ENCODE measurements around the gene CACNB4. TPM values are rescaled to one million over a fixed set of nuclear protein-coding genes. Genes with fewer than 3 reads are reported as not detected.

Gene CACNB4
- total RNA-seq, 2 donors from 2014 or later = 0.93 to 0.95 TPM

DNA sequence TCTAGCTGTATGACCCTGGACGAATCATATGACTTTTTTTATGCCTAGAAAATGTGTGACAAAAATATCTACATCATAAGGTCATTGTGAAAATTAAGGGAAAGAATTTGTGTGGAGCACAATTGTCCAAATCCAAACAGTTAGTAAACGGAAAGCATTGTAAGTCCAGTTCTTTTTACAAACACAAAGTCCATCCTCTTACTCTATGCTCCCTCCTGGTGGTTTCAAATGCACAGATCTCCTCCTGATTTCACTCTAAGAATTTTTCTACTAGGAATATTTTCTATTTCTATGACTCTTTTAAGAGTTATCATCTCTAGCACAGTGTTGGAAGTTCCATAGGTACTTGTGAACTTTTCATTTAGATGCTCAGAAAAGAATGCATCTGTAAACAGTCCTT lies 145.4 kb downstream of the CACNB4 start:
- H3K36me3 Mint-ChIP-seq (ENCODE audit: low read depth) = no peaks in the 10 kb centered on the region
- no peaks in the 10 kb centered on the region for H3K9me3 Mint-ChIP-seq
- Histone ChIP-seq H3K9ac (ENCODE audit: extremely low read depth, low read length, poor library complexity, severe bottlenecking) (no peak overlapping the region), H3K4me3 (ENCODE audit: low read length) (no peak overlapping the region), H3K9me3 (ENCODE audit: control insufficient read depth, low read length) (no peaks in the 10 kb centered on the region), H3K4me1 (ENCODE audit: control insufficient read depth, insufficient read depth, low read length) (no peaks in the 10 kb centered on the region), H3K27me3 (ENCODE audit: control insufficient read depth, insufficient read depth, low read length, poor library complexity, severe bottlenecking) (no peaks in the 10 kb centered on the region), H3K36me3 (ENCODE audit: control insufficient read depth, insufficient read depth, low read length) (no peaks in the 10 kb centered on the region), H3K27ac (ENCODE audit: low read depth, low read length) (no peak overlapping the region)
- H3K4me3 Mint-ChIP-seq = no peak overlapping the region
- 85 to 100% methylated on average over 1 to 2 of the region's 2 CpGs for WGBS, 2 experiments (ENCODE audit: insufficient coverage in 1 of 2, insufficient read length in 1 of 2)
- no peaks in the 10 kb centered on the region for H3K4me1 Mint-ChIP-seq
- DNase-seq = no peak
- no peak for TF ChIP-seq CTCF (conservative IDR thresholded peaks at IDR 0.05)
- no peak overlapping the region for H3K27ac Mint-ChIP-seq
- H3K27me3 Mint-ChIP-seq (ENCODE audit: insufficient read depth) = peaks cover 2% of the 10 kb centered on the region

GRCh38 chr2:151952691-151953456 lies 146.0 kb downstream of the CACNB4 start:
- no peak overlapping the region for H3K4me3 ChIP-seq (ENCODE audit: low read length)
- H3K27ac ChIP-seq (ENCODE audit: low read depth, low read length) = no peak overlapping the region
- no peaks in the 10 kb centered on the region for H3K9me3 Mint-ChIP-seq
- H3K4me1 ChIP-seq (ENCODE audit: control insufficient read depth, insufficient read depth, low read length) = no peaks in the 10 kb centered on the region
- H3K4me3 Mint-ChIP-seq = no peak overlapping the region
- 90 to 94% methylated on average over 12 to 14 of the region's 14 CpGs for WGBS, 2 experiments (ENCODE audit: insufficient coverage in 1 of 2, insufficient read length in 1 of 2)
- H3K36me3 Mint-ChIP-seq (ENCODE audit: low read depth) = no peaks in the 10 kb centered on the region
- DNase-seq = no peak
- TF ChIP-seq CTCF (conservative IDR thresholded peaks at IDR 0.05) = no peak
- H3K4me1 Mint-ChIP-seq = peaks cover under 1% of the 10 kb centered on the region
- H3K36me3 ChIP-seq (ENCODE audit: control insufficient read depth, insufficient read depth, low read length) = no peaks in the 10 kb centered on the region
- no peak overlapping the region for H3K27ac Mint-ChIP-seq
- H3K9ac ChIP-seq (ENCODE audit: extremely low read depth, low read length, poor library complexity, severe bottlenecking) = no peak overlapping the region
- H3K9me3 ChIP-seq (ENCODE audit: control insufficient read depth, low read length) = no peaks in the 10 kb centered on the region
- H3K27me3 ChIP-seq (ENCODE audit: control insufficient read depth, insufficient read depth, low read length, poor library complexity, severe bottlenecking) = no peaks in the 10 kb centered on the region
- peaks cover 2% of the 10 kb centered on the region for H3K27me3 Mint-ChIP-seq (ENCODE audit: insufficient read depth)

- 67 to 77% methylated on average over 3 to 5 of the region's 5 CpGs for WGBS, 2 experiments (ENCODE audit: insufficient coverage in 1 of 2, insufficient read length in 1 of 2)
- no peaks in the 10 kb centered on the region for H3K27me3 ChIP-seq (ENCODE audit: control insufficient read depth, insufficient read depth, low read length, poor library complexity, severe bottlenecking)
- H3K9me3 ChIP-seq (ENCODE audit: control insufficient read depth, low read length) = peaks cover 10% of the 10 kb centered on the region
- no peak overlapping the region for H3K27ac ChIP-seq (ENCODE audit: low read depth, low read length)
- no peaks in the 10 kb centered on the region for H3K36me3 ChIP-seq (ENCODE audit: control insufficient read depth, insufficient read depth, low read length)
- H3K9ac ChIP-seq (ENCODE audit: extremely low read depth, low read length, poor library complexity, severe bottlenecking) = no peak overlapping the region
- no peaks in the 10 kb centered on the region for H3K4me1 ChIP-seq (ENCODE audit: control insufficient read depth, insufficient read depth, low read length)
- DNase-seq = no peak
- Mint-ChIP-seq H3K4me1 (peaks cover 4% of the 10 kb centered on the region), H3K9me3 (peaks cover 18% of the 10 kb centered on the region), H3K36me3 (ENCODE audit: low read depth) (peaks cover 4% of the 10 kb centered on the region), H3K27ac (no peak overlapping the region), H3K4me3 (no peak overlapping the region), H3K27me3 (ENCODE audit: insufficient read depth) (no peaks in the 10 kb centered on the region)
- no peak for TF ChIP-seq CTCF (conservative IDR thresholded peaks at IDR 0.05)
- no peak overlapping the region for H3K4me3 ChIP-seq (ENCODE audit: low read length)
Observed at GRCh38 chr2:151947813-151948165, 151.1 kb downstream of the CACNB4 start.

Data from endodermal cell (in vitro differentiated cells).